Vagina (tissue), 2 donors: ENCODE results near the gene LENG8.
"Not testable (repeated sequence)": the region's sequence is repeated elsewhere in the genome, so short reads cannot be mapped to it uniquely, and the experiment has no call there.

Experiments used
- CTCF ChIP-seq, 3 experiments: fragments of 450-650 bp in 2 of 3; fragments of 200-600 bp in 1 of 3; sonication (generic) in 1 of 3; IDR thresholded peaks; one replicate each; pipeline ENCODE4 v1.5.1; 2017 to 2019; ENCODE audit warnings: antibody characterized with exemption in 3 of 3, mild to moderate bottlenecking in 2 of 3, moderate library complexity in 2 of 3
- POLR2A ChIP-seq, 2 donors: fragments of 450-650 bp; IDR thresholded peaks; one replicate each; pipeline ENCODE4 v1.6.1; 2017; ENCODE audit warnings: antibody characterized with exemption in 2 of 2, mild to moderate bottlenecking in 2 of 2, moderate library complexity in 2 of 2
- POLR2AphosphoS5 ChIP-seq, 2 donors: sonication (generic); formaldehyde crosslinking; IDR thresholded peaks; one replicate each; pipeline ENCODE4 v1.9.0; 2017; ENCODE audit warnings: antibody characterized with exemption in 2 of 2, mild to moderate bottlenecking in 2 of 2, low read depth in 1 of 2; ENCODE audit not compliant: insufficient read depth in 1 of 2

GRCh38 chr19:54495284-54495683, 46.3 kb downstream of the LENG8 start:
- not testable (repeated sequence) for TF ChIP-seq CTCF (IDR thresholded peaks at IDR 0.05); POLR2AphosphoS5 (IDR thresholded peaks at IDR 0.05; ENCODE audit: insufficient read depth in 1 of 2, low read depth in 1 of 2); POLR2A (IDR thresholded peaks at IDR 0.05)
